Stimulated activated naive CD8-positive, alpha-beta T cell treated with anti-CD3 and anti-CD28 coated beads, Interleukin-15, amount 100 ng/mL, for 72 hours (primary cell): ENCODE results near the gene ANKS1B.
"Not testable (repeated sequence)": the region's sequence is repeated elsewhere in the genome, so short reads cannot be mapped to it uniquely, and the experiment has no call there.

Experiments
- ATAC-seq: fragments of 150-1000 bp; cut with Tn5 transposase; 2 replicates; pipeline ENCODE4 v1.10.0; 2021; ENCODE audit warnings: mild to moderate bottlenecking, moderate library complexity
- DNase-seq, 2 donors: peaks; one replicate each; pipeline ENCODE4 v3.0.0; 2021 to 2022
- H3K27ac Mint-ChIP-seq, 2 donors: one replicate each; pipeline ENCODE4 v1.8.0; 2022; ENCODE audit warnings: mild to moderate bottlenecking in 2 of 2, mixed read lengths in 2 of 2, moderate library complexity in 2 of 2
- H3K27me3 Mint-ChIP-seq: one replicate; pipeline ENCODE4 v1.8.0; 2022; ENCODE audit warnings: mixed read lengths
- H3K4me1 Mint-ChIP-seq: one replicate; pipeline ENCODE4 v1.8.0; 2022; ENCODE audit warnings: mild to moderate bottlenecking, mixed read lengths
- H3K4me3 Mint-ChIP-seq, 2 donors: one replicate each; pipeline ENCODE4 v1.8.0; 2022; ENCODE audit warnings: mild to moderate bottlenecking in 2 of 2, mixed read lengths in 2 of 2, moderate library complexity in 1 of 2
- H3K9me3 Mint-ChIP-seq, 2 donors: one replicate each; pipeline ENCODE4 v1.8.0; 2022; ENCODE audit warnings: mixed read lengths in 2 of 2

ANKS1B gene

GRCh38 chr12:99039367-99040120 lies 945.2 kb downstream of the ANKS1B start:
- H3K27me3 Mint-ChIP-seq = peaks cover 5% of the 10 kb centered on the region
- H3K27ac Mint-ChIP-seq = no peak overlapping the region
- DNase-seq (no peak), ATAC-seq (no peak)
- H3K4me3 Mint-ChIP-seq = no peak overlapping the region
- H3K9me3 Mint-ChIP-seq = no peaks in the 10 kb centered on the region
- H3K4me1 Mint-ChIP-seq = no peaks in the 10 kb centered on the region

- Mint-ChIP-seq H3K27me3 (no peaks in the 10 kb centered on the region), H3K27ac (no peak overlapping the region), H3K4me1 (no peaks in the 10 kb centered on the region), H3K4me3 (no peak overlapping the region), H3K9me3 (no peaks in the 10 kb centered on the region)
- no peak for ATAC-seq
- DNase-seq = no peak
These were observed 948.2 kb downstream of the ANKS1B start for GRCh38 chr12:99036566-99036965.

- Mint-ChIP-seq H3K4me1 (no peaks in the 10 kb centered on the region), H3K27ac (no peak overlapping the region), H3K9me3 (no peaks in the 10 kb centered on the region), H3K27me3 (no peaks in the 10 kb centered on the region), H3K4me3 (no peak overlapping the region)
- ATAC-seq = no peak
- DNase-seq = no peak
These were observed 948.9 kb downstream of the ANKS1B start for GRCh38 chr12:99035803-99036202.

- ATAC-seq, H3K27ac Mint-ChIP-seq, H3K4me3 Mint-ChIP-seq, H3K27me3 Mint-ChIP-seq, H3K9me3 Mint-ChIP-seq, DNase-seq, H3K4me1 Mint-ChIP-seq: not testable (repeated sequence)
These were observed 950.5 kb downstream of the ANKS1B start for GRCh38 chr12:99034201-99034600.

- H3K4me3 Mint-ChIP-seq = no peak overlapping the region
- peaks cover 9% of the 10 kb centered on the region for H3K27me3 Mint-ChIP-seq
- no peak for DNase-seq
- no peak overlapping the region for H3K27ac Mint-ChIP-seq
- H3K9me3 Mint-ChIP-seq = peaks cover 0 to 6% of the 10 kb centered on the region in 2 donors
- ATAC-seq = no peak
- no peaks in the 10 kb centered on the region for H3K4me1 Mint-ChIP-seq
These were observed 955.0 kb downstream of the ANKS1B start for GRCh38 chr12:99029511-99030271.

GRCh38 chr12:99027461-99027860 lies 957.3 kb downstream of the ANKS1B start:
- no peak for ATAC-seq

GRCh38 chr12:99027055-99027393 lies 957.7 kb downstream of the ANKS1B start:
- no peaks in the 10 kb centered on the region for H3K4me1 Mint-ChIP-seq
- peaks cover 11% of the 10 kb centered on the region for H3K27me3 Mint-ChIP-seq
- no peak for ATAC-seq

More at GRCh38 chr12:99027461-99027860, 957.3 kb downstream of the ANKS1B start:
- DNase-seq = no peak
- Mint-ChIP-seq H3K4me1 (no peaks in the 10 kb centered on the region), H3K27ac (no peak overlapping the region), H3K9me3 (peaks cover 0 to 6% of the 10 kb centered on the region in 2 donors), H3K27me3 (peaks cover 11% of the 10 kb centered on the region), H3K4me3 (no peak overlapping the region)

GRCh38 chr12:99026332-99027054 lies 958.2 kb downstream of the ANKS1B start:
- H3K27ac Mint-ChIP-seq = no peak overlapping the region
- peaks cover 0 to 6% of the 10 kb centered on the region in 2 donors for H3K9me3 Mint-ChIP-seq
- ATAC-seq (no peak), DNase-seq (no peak)
- H3K4me1 Mint-ChIP-seq = no peaks in the 10 kb centered on the region
- H3K4me3 Mint-ChIP-seq = no peak overlapping the region
- peaks cover 11% of the 10 kb centered on the region for H3K27me3 Mint-ChIP-seq

More at GRCh38 chr12:99027055-99027393, 957.7 kb downstream of the ANKS1B start:
- Mint-ChIP-seq H3K9me3 (peaks cover 0 to 6% of the 10 kb centered on the region in 2 donors), H3K27ac (no peak overlapping the region), H3K4me3 (no peak overlapping the region)
- DNase-seq = no peak

GRCh38 chr12:99024870-99025269 lies 959.9 kb downstream of the ANKS1B start:
- H3K27ac Mint-ChIP-seq = no peak overlapping the region

GRCh38 chr12:99024191-99024590 lies 960.5 kb downstream of the ANKS1B start:
- H3K27me3 Mint-ChIP-seq = peaks cover 11% of the 10 kb centered on the region
- no peak for DNase-seq

More at GRCh38 chr12:99024870-99025269, 959.9 kb downstream of the ANKS1B start:
- ATAC-seq = no peak
- H3K4me3 Mint-ChIP-seq = no peak overlapping the region
- no peak for DNase-seq
- peaks cover 11% of the 10 kb centered on the region for H3K27me3 Mint-ChIP-seq
- no peaks in the 10 kb centered on the region for H3K4me1 Mint-ChIP-seq
- peaks cover 0 to 6% of the 10 kb centered on the region in 2 donors for H3K9me3 Mint-ChIP-seq

GRCh38 chr12:99020871-99021270 lies 963.9 kb downstream of the ANKS1B start:
- no peak overlapping the region for H3K4me3 Mint-ChIP-seq
- no peak for DNase-seq
- no peak overlapping the region for H3K27ac Mint-ChIP-seq
- ATAC-seq = no peak
- peaks cover 11% of the 10 kb centered on the region for H3K27me3 Mint-ChIP-seq
- peaks cover 0 to 6% of the 10 kb centered on the region in 2 donors for H3K9me3 Mint-ChIP-seq
- H3K4me1 Mint-ChIP-seq = no peaks in the 10 kb centered on the region

More at GRCh38 chr12:99024191-99024590, 960.5 kb downstream of the ANKS1B start:
- Mint-ChIP-seq H3K9me3 (peaks cover 0 to 6% of the 10 kb centered on the region in 2 donors), H3K27ac (no peak overlapping the region), H3K4me3 (no peak overlapping the region), H3K4me1 (no peaks in the 10 kb centered on the region)
- ATAC-seq = no peak

- no peak for ATAC-seq
- Mint-ChIP-seq H3K9me3 (no peaks in the 10 kb centered on the region), H3K4me1 (no peaks in the 10 kb centered on the region), H3K4me3 (no peak overlapping the region), H3K27me3 (peaks cover 3% of the 10 kb centered on the region), H3K27ac (no peak overlapping the region)
- no peak for DNase-seq
These were observed 964.9 kb downstream of the ANKS1B start for GRCh38 chr12:99019798-99020197.

GRCh38 chr12:99017971-99018370 lies 966.8 kb downstream of the ANKS1B start:
- no peaks in the 10 kb centered on the region for H3K9me3 Mint-ChIP-seq
- no peaks in the 10 kb centered on the region for H3K27me3 Mint-ChIP-seq
- no peak overlapping the region for H3K4me3 Mint-ChIP-seq
- ATAC-seq (no peak), DNase-seq (no peak)
- no peaks in the 10 kb centered on the region for H3K4me1 Mint-ChIP-seq
- H3K27ac Mint-ChIP-seq = no peak overlapping the region

GRCh38 chr12:99009654-99010296 lies 975.0 kb downstream of the ANKS1B start:
- no peak overlapping the region for H3K4me3 Mint-ChIP-seq
- no peaks in the 10 kb centered on the region for H3K4me1 Mint-ChIP-seq
- H3K27me3 Mint-ChIP-seq = no peaks in the 10 kb centered on the region
- ATAC-seq (no peak), DNase-seq (no peak)
- H3K27ac Mint-ChIP-seq = no peak overlapping the region
- no peaks in the 10 kb centered on the region for H3K9me3 Mint-ChIP-seq

- H3K27ac Mint-ChIP-seq = no peak overlapping the region
- no peaks in the 10 kb centered on the region for H3K4me1 Mint-ChIP-seq
- H3K4me3 Mint-ChIP-seq = no peak overlapping the region
- ATAC-seq (no peak), DNase-seq (no peak)
- H3K9me3 Mint-ChIP-seq = no peaks in the 10 kb centered on the region
- no peaks in the 10 kb centered on the region for H3K27me3 Mint-ChIP-seq
These were observed 979.1 kb downstream of the ANKS1B start for GRCh38 chr12:99005601-99006000.
